IPS-20b (cell line): ENCODE data around the gene GP2.
A peak's percentile ranks its signal among the peaks of the same experiment; 100 is the strongest.

Experiments used
- H3K27ac ChIP-seq: one replicate; pipeline ENCODE4 v1.5.1; 2013; ENCODE audit warnings: low read length
- H3K27me3 ChIP-seq: 2 replicates; pipeline ENCODE4 v1.6.1; 2013; ENCODE audit warnings: mild to moderate bottlenecking, low read length, inconsistent platforms; ENCODE audit not compliant: insufficient read depth
- H3K36me3 ChIP-seq: 2 replicates; pipeline ENCODE4 v1.6.1; 2013; ENCODE audit warnings: low read depth, mild to moderate bottlenecking, inconsistent platforms, low read length, moderate library complexity; ENCODE audit not compliant: insufficient read depth
- H3K4me1 ChIP-seq: 2 replicates; pipeline ENCODE4 v1.6.1; 2013; ENCODE audit warnings: mild to moderate bottlenecking, control low read depth, inconsistent platforms, low read length, moderate library complexity; ENCODE audit not compliant: insufficient read depth
- H3K4me3 ChIP-seq: 2 replicates; pipeline ENCODE4 v1.5.1; 2013; ENCODE audit warnings: mild to moderate bottlenecking, low read length, inconsistent platforms
- H3K9ac ChIP-seq: 2 replicates; pipeline ENCODE4 v1.6.1; 2013; ENCODE audit warnings: low read depth, mild to moderate bottlenecking, inconsistent platforms, low read length, moderate library complexity
- H3K9me3 ChIP-seq: 2 replicates; pipeline ENCODE4 v1.6.1; 2013; ENCODE audit warnings: mild to moderate bottlenecking, low read depth, low read length, inconsistent platforms; ENCODE audit not compliant: insufficient read depth

Gene GP2

DNA sequence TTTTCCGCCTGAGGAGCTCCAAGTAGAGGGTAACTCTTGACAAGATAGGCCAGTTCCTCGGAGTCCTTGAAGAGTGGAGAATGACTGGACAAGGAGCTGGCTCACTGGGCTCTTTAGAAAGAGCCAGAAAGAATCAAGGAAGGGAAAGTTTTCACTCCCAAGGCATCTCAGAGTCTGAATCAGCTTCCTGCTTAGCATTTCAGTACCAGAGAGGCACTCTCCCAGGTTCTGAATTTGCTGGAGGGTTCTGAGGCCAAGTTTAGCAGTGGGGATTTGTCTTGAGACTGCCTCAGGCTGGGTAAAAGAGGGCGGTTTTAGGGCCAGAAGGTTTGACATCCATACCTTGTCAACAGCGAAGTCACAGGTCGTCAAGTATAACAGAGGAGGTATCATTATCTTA lies 25.5 kb downstream of the GP2 start:
- no peaks in the 10 kb centered on the region for H3K36me3 ChIP-seq
- no peak overlapping the region for H3K9ac ChIP-seq
- no peak overlapping the region for H3K27ac ChIP-seq
- H3K9me3 ChIP-seq, result no peaks in the 10 kb centered on the region
- no peak overlapping the region for H3K4me3 ChIP-seq
- 0 out of 2 replicates have a peak, but pooled peaks cover 5% of the 10 kb centered on the region for H3K27me3 ChIP-seq
- no peaks in the 10 kb centered on the region for H3K4me1 ChIP-seq

DNA sequence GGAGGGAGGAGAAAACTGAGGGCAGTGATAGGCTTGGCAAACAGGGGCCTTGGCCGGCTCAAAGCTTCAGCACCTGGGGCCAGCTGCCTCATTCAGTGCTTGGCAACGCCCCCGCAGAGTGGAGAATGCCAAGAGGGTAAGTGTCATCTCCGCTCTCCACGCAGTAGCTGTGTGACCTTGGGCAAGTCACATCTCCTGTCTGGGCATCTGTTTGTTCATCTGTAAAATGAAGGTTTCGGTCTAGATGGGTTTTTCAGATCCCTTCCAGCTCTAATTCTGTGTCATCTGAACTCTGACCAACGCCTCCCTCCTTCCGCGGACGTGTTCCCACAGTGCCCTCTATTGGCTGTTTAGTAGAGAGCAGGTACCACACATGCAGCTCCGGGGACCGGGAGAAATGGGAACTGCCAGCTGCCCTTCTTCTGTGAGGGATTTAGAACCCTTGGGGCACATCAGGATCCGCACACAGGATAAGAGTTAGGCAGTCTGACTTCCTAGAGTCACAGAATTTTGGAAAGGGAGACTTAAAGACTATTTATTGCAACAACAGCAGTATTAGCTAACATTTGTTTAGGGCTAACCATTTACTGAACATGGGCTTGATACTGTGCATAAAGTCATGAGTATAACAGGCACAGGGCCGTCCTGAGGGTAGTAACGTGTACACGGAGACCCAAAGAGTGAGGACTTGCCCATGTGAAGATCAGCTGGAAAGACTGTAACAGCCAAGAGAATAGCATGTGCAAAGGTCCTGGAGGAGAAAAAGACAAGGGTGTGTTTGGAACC lies 26.8 kb downstream of the GP2 start:
- no peaks in the 10 kb centered on the region for H3K36me3 ChIP-seq

DNA sequence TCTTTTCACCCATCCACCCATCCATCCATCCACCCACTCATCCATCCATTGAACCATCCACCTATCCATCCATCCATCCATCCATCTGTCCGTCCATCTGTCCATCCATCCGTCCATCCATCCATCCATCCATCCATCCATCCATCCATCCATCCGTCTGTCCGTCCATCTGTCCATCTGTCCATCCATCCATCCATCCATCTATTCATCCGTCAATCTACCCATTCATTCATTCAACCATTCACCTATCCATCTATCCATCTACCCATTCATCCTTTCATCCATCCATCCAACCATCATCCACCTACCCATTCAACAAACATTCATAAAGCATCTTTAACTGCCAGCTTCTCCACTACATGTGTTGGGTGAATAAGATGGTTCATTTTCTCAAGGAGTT lies 28.9 kb downstream of the GP2 start:
- no peaks in the 10 kb centered on the region for H3K9me3 ChIP-seq

More for the DNA sequence above, 26.8 kb downstream of the GP2 start:
- Histone ChIP-seq H3K9me3 (no peaks in the 10 kb centered on the region), H3K4me3 (no peak overlapping the region), H3K27me3 (0 out of 2 replicates have a peak, but pooled peaks cover 5% of the 10 kb centered on the region), H3K4me1 (no peaks in the 10 kb centered on the region), H3K9ac (no peak overlapping the region), H3K27ac (no peak overlapping the region)

DNA sequence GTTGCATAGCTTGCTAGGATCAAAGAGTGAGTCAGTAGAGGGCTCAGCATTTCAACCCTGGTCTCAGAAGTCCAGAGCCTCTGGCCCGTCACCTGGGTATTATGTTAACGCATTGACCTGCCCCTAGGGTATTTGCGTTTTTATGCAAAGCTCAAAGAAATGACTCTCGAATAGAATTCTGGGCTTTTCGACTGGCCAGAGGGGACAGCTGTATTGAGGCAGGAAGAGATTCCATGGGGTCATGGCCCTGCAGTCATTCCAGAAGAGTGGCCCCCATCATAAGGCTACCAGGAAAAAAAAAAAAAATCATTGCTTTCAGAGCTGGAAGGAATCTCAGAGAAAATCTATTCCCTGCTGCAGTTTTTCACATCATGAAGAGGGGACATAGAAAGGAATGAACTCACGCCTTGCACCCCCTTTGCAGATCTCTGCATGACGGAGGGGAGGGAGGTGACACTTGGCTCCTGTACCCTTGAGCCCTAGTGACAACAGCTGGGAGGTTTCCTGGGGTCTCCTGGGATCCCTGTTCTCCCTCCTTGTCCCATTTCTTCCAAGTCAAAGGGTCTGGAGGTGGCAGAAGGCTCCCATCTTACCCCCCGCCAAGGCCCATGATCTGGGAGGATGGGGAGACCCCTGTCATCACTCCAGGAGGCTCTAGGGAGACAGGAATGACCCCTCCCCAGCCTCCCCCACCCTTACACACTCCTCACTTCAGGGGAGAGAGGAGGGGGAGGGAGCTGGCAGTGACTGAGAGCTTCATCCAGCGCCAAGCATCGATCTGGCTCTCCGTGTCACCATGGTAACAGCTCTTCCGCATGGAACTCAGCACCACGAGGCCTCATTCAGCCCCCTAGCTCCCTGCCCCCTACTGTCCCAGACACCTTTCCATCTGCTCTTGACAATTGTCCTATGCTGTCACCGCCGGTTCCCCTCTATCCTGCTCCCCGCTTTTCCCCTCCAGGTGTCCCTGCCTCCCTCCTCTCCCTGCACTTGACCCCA lies 35.8 kb downstream of the GP2 start:
- H3K36me3 ChIP-seq, result no peaks in the 10 kb centered on the region
- no peak overlapping the region for H3K4me3 ChIP-seq
- H3K27ac ChIP-seq, result no peak overlapping the region
- no peak overlapping the region for H3K9ac ChIP-seq
- no peaks in the 10 kb centered on the region for H3K27me3 ChIP-seq
- no peaks in the 10 kb centered on the region for H3K9me3 ChIP-seq
- peaks cover 3% of the 10 kb centered on the region; the same call in 1 of the 2 replicates for H3K4me1 ChIP-seq

More for the DNA sequence above, 28.9 kb downstream of the GP2 start:
- Histone ChIP-seq H3K27me3 (0 out of 2 replicates have a peak, but pooled peaks cover 5% of the 10 kb centered on the region), H3K27ac (no peak overlapping the region), H3K4me1 (peaks cover 3% of the 10 kb centered on the region; the same call in 1 of the 2 replicates), H3K4me3 (no peak overlapping the region), H3K36me3 (no peaks in the 10 kb centered on the region), H3K9ac (no peak overlapping the region)

DNA sequence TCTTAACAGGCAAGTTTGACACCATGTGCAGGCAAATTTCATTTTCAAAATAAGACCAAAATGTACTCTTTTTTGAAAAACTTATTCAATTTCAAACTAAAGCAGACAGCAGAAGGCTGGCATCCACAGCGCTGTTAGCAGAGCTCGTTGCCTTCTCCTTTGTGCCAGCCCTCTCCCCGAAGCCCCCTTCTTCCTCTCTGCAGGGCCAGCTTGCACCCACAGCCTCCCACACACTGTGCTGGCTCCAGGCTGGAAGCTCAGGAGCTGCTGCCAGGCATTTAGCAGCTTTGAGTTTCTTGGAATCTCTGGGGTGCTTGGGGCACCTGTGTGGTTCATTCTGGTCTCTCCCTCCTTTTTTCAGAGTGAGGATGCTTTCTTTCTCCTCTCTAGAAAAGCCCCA lies 37.7 kb downstream of the GP2 start:
- Histone ChIP-seq H3K4me1 (peaks cover 10% of the 10 kb centered on the region; the same call in 1 of the 2 replicates), H3K27ac (no peak overlapping the region), H3K27me3 (no peaks in the 10 kb centered on the region), H3K9me3 (no peaks in the 10 kb centered on the region), H3K9ac (no peak overlapping the region), H3K36me3 (no peaks in the 10 kb centered on the region), H3K4me3 (no peak overlapping the region)

DNA sequence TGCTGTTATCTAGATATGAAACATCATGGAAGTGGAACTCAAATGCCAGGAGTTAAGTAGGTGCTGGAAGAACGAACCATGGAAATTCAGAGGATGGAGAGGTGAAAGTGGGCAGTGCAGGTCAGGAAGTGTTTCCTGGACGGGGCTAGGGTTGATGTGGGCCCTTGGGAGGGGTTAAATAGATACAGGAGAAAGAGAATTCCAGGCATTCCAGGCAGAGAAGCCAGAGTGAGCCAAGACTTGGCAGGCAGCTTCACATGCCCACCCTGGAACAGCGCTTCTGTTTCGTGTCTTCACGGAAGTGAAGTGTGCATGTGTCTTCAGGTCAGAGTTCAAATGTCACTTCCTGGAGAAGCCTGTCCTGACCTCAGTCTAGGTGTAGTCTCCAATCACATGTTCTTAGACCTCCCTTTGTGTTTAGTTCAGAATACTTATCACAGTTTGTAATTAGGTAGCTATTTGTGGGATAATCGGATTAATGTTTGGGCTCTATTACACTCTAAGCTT lies 41.3 kb downstream of the GP2 start:
- no peaks in the 10 kb centered on the region for H3K36me3 ChIP-seq
- no peak overlapping the region for H3K4me3 ChIP-seq
- no peaks in the 10 kb centered on the region for H3K9me3 ChIP-seq
- H3K27me3 ChIP-seq, result no peaks in the 10 kb centered on the region
- H3K9ac ChIP-seq, result no peak overlapping the region; the same call in 1 of the 2 replicates
- peaks cover 7% of the 10 kb centered on the region; the same call in 1 of the 2 replicates for H3K4me1 ChIP-seq
- H3K27ac ChIP-seq, result no peak overlapping the region

DNA sequence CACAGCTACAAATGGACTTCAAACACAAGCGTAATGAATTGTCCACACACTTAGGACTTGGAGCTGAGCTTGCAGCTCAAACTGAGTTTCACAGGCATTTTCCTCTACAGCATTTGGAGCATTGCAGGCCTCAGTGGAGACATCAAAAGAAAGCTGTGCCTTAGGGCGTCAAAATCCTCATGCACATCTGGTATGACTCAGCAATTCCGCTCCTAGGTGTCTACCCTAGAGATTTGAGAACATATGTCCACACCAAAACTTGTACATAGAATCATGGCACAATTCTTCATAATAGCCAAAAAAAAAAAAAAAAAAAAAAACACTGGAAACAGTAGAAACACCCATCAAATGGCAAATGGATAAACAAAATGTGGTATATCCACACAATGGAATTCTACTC lies 47.1 kb downstream of the GP2 start:
- H3K27me3 ChIP-seq, result no peaks in the 10 kb centered on the region
- no peaks in the 10 kb centered on the region for H3K36me3 ChIP-seq
- H3K27ac ChIP-seq, result no peak overlapping the region
- H3K9me3 ChIP-seq, result no peaks in the 10 kb centered on the region
- H3K4me3 ChIP-seq, result no peak overlapping the region
- no peaks in the 10 kb centered on the region for H3K4me1 ChIP-seq
- H3K9ac ChIP-seq, result no peak overlapping the region

DNA sequence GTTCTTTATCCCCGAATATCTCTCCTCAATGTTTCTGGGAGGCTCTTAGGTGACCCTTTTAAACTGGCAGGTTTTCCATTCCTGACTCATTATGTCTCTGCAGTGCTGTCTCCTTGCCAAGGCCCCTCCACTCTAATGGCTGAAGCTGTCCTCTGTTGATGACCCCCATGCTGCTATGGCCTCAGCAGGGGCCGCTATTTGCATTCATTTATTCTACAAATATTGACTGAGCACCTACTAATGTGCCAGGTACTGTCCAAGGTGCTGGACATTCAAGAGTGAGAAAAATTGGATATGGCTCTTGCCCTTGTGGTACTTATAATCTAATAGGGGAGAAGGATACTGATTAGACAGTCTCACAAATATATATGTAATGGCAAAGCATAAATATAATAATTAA lies 55.4 kb downstream of the GP2 start:
- Histone ChIP-seq H3K9me3 (no peaks in the 10 kb centered on the region), H3K27ac (no peak overlapping the region), H3K27me3 (no peaks in the 10 kb centered on the region), H3K4me3 (no peak overlapping the region), H3K9ac (no peak overlapping the region), H3K4me1 (no peaks in the 10 kb centered on the region; the same call in 1 of the 2 replicates), H3K36me3 (no peaks in the 10 kb centered on the region)

DNA sequence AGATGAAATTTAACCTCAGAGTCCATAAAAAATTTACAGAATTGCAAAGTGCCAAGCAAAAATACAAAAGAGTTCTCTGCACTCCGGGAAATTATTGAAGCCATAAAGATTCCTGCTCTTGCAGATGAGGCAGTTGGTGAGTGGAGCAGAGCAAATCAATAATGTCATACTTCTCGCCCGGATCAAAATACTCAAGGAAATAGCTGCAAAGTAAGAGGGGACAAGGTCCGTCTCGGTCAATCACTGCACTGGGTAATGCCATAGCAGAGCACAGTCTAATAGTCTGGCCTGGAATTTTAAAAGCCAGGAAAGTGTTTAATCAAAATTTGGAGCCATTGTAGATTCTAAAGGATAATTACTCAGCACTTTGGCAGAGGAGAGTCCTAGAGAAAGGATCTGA lies 58.9 kb downstream of the GP2 start:
- Histone ChIP-seq H3K36me3 (no peaks in the 10 kb centered on the region), H3K9ac (no peak overlapping the region), H3K4me3 (no peak overlapping the region), H3K4me1 (peaks cover 4% of the 10 kb centered on the region; the same call in 1 of the 2 replicates), H3K9me3 (no peaks in the 10 kb centered on the region), H3K27ac (no peak overlapping the region), H3K27me3 (no peaks in the 10 kb centered on the region)

DNA sequence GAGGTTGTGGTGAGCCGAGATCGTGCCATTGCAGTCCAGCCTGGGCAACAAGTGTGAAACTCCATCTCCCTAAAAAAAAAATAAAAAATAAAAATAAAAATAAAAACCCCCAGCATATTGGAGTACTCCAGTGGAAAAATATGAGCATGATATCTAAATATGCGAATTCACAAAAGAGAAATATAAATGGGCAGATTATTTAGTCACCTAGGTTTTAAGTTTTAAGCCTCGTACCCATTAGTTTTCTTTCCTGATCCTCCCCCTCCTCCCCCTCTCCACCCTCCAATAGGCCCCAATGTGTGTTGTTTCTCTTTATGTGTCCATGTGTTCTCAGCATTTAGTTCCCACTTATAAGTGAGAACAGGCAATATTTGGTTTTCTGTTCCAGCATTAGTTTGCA lies 62.3 kb downstream of the GP2 start:
- no peaks in the 10 kb centered on the region for H3K9me3 ChIP-seq
- H3K9ac ChIP-seq, result no peak overlapping the region
- H3K4me1 ChIP-seq, result peaks cover 9% of the 10 kb centered on the region; the same call in 1 of the 2 replicates
- H3K4me3 ChIP-seq, result no peak overlapping the region
- no peak overlapping the region for H3K27ac ChIP-seq
- H3K27me3 ChIP-seq, result no peaks in the 10 kb centered on the region
- no peaks in the 10 kb centered on the region for H3K36me3 ChIP-seq

DNA sequence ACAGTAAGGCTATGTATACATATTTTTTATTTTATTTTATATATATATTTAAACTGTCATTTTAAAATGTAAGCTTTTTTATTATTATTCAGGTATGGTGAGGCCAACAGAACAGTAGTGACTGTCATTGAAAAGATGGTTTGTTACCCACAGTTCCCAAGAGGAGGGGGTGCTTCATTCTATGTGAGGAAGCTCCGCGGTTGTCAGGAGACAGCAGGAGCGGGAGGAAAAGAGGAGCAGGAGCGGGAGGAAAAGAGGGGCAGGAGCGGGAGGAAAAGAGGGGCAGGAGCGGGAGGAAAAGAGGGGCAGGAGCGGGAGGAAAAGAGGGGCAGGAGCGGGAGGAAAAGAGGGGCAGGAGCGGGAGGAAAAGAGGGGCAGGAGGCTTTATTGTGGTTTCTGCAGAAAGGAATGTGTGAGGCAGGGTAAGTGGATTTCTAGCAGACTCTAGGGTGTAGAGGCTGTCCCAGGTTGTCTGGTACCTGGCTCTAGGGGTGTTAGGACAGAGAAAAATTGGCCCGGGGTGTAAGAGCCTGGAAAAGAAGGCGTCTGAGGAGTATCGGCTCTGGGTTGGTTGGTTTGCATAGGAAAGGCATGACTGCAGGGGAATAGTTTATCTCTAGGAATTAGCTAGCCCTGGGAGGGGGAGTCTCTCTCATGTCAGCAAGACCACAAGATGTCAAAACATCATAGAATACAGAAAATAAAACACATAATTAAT lies 64.0 kb downstream of the GP2 start:
- peak overlapping the region; percentile 1; the same call in 1 of the 2 replicates for H3K4me3 ChIP-seq
- no peaks in the 10 kb centered on the region for H3K36me3 ChIP-seq
- H3K27me3 ChIP-seq, result no peaks in the 10 kb centered on the region
- H3K9me3 ChIP-seq, result 0 out of 2 replicates have a peak, but pooled peaks cover 2% of the 10 kb centered on the region
- no peak overlapping the region for H3K27ac ChIP-seq
- H3K9ac ChIP-seq, result no peak overlapping the region
- H3K4me1 ChIP-seq, result peaks cover 9% of the 10 kb centered on the region; the same call in 1 of the 2 replicates
